IMR-90 (cell line): ENCODE measurements around the gene BMAL2. TPM values are rescaled to one million over a fixed set of nuclear protein-coding genes. Genes with fewer than 3 reads are reported as not detected.

ENCODE experiments used
- ATAC-seq: fragments of 200-7000 bp; cut with Tn5 transposase; 2 replicates; pipeline ENCODE4 v1.9.1; 2020; ENCODE audit warnings: low read depth, mild to moderate bottlenecking, moderate library complexity
- BruUV-seq: library from RNA; stranded (reverse); fragments of 400-500 nt; replicated peaks from 2 replicates; lab custom pipeline; 2021; lab: Mats Ljungman, UMichigan
- CTCF ChIA-PET: fragments of 300-600 bp; formaldehyde crosslinking; extraction: SDS; loops from one replicate; lab custom pipeline; 2021; ENCODE audit warnings: antibody characterized with exemption; lab: Yijun Ruan, JAX
- POLR2A ChIA-PET: fragments of 300-600 bp; sonication (Branson Sonifier 250); formaldehyde crosslinking; loops from one replicate; lab custom pipeline; 2022; ENCODE audit warnings: antibody characterized with exemption; ENCODE audit not compliant: unreplicated experiment; lab: Charles Lee
- DNase-seq: peaks from one replicate; pipeline ENCODE4 v3.0.0; 2013
- H2AFZ ChIP-seq: replicated peaks from 2 replicates; pipeline ENCODE3; 2013; ENCODE audit warnings: low read length, mild to moderate bottlenecking; ENCODE audit not compliant: poor library complexity
- H2AK5ac ChIP-seq: 2 replicates; pipeline ENCODE4 v1.6.1; 2013; ENCODE audit warnings: low read depth, low read length, inconsistent platforms
- H2AK9ac ChIP-seq: replicated peaks from 2 replicates; pipeline ENCODE3; 2013; ENCODE audit warnings: mild to moderate bottlenecking, low read depth, low read length, moderate library complexity; ENCODE audit not compliant: poor library complexity
- H2BK120ac ChIP-seq: 2 replicates; pipeline ENCODE4 v1.6.1; 2013; ENCODE audit warnings: low read depth, low read length, inconsistent platforms
- H2BK15ac ChIP-seq: 3 replicates; pipeline ENCODE4 v1.6.1; 2013; ENCODE audit warnings: low read depth, low read length, inconsistent platforms
- H2BK20ac ChIP-seq: 2 replicates; pipeline ENCODE4 v1.6.1; 2013; ENCODE audit warnings: low read depth, mild to moderate bottlenecking, inconsistent platforms, low read length, moderate library complexity
- H2BK5ac ChIP-seq: 2 replicates; pipeline ENCODE4 v1.6.1; 2013; ENCODE audit warnings: mild to moderate bottlenecking, low read depth, low read length, inconsistent platforms; ENCODE audit not compliant: poor library complexity, severe bottlenecking
- H3K14ac ChIP-seq: replicated peaks from 2 replicates; pipeline ENCODE4 v1.6.1; 2013; ENCODE audit warnings: low read depth, low read length, inconsistent platforms
- H3K18ac ChIP-seq: 2 replicates; pipeline ENCODE4 v1.6.1; 2013; ENCODE audit warnings: low read depth, low read length, control low read depth
- H3K23ac ChIP-seq: 2 replicates; pipeline ENCODE4 v1.6.1; 2013; ENCODE audit warnings: low read depth, low read length, inconsistent platforms
- H3K27ac ChIP-seq: 2 replicates; pipeline ENCODE4 v1.5.1; 2013; ENCODE audit warnings: mild to moderate bottlenecking, control low read depth, low read length; ENCODE audit not compliant: insufficient read depth
- H3K27me3 ChIP-seq: 2 replicates; pipeline ENCODE4 v1.6.1; 2013; ENCODE audit warnings: low read length; ENCODE audit not compliant: control insufficient read depth, insufficient read depth
- H3K36me3 ChIP-seq: 2 replicates; pipeline ENCODE4 v1.6.1; 2013; ENCODE audit warnings: low read length, mixed read lengths; ENCODE audit not compliant: control insufficient read depth, insufficient read depth
- H3K4ac ChIP-seq: 2 replicates; pipeline ENCODE4 v1.6.1; 2013; ENCODE audit warnings: low read depth, low read length, inconsistent platforms
- H3K4me1 ChIP-seq: 2 replicates; pipeline ENCODE4 v1.6.1; 2013; ENCODE audit warnings: low read length, mixed read lengths; ENCODE audit not compliant: control insufficient read depth, insufficient read depth
- H3K4me2 ChIP-seq: 2 replicates; pipeline ENCODE4 v1.6.1; 2013; ENCODE audit warnings: low read depth, mild to moderate bottlenecking, control low read depth, low read length, moderate library complexity
- H3K4me3 ChIP-seq: 2 replicates; pipeline ENCODE4 v1.5.1; 2013; ENCODE audit warnings: low read depth, mild to moderate bottlenecking, control low read depth, low read length, moderate library complexity; ENCODE audit not compliant: insufficient read depth
- H3K56ac ChIP-seq: 2 replicates; pipeline ENCODE4 v1.6.1; 2013; ENCODE audit warnings: low read length, inconsistent platforms; ENCODE audit not compliant: insufficient read depth; ENCODE audit errors: extremely low read depth
- H3K79me1 ChIP-seq, 2 experiments: 2 replicates each; pipeline ENCODE4 v1.6.1; 2013; ENCODE audit warnings: low read length in 2 of 2, inconsistent platforms in 1 of 2, low read depth in 1 of 2
- H3K9ac ChIP-seq: 2 replicates; pipeline ENCODE4 v1.6.1; 2013; ENCODE audit warnings: low read depth, low read length, control low read depth
- H3K9me1 ChIP-seq: 2 replicates; pipeline ENCODE4 v1.6.1; 2013; ENCODE audit warnings: low read length, inconsistent platforms; ENCODE audit not compliant: insufficient read depth
- H3K9me3 ChIP-seq: 2 replicates; pipeline ENCODE4 v1.6.1; 2013; ENCODE audit warnings: low read length; ENCODE audit not compliant: control insufficient read depth, insufficient read depth
- H4K20me1 ChIP-seq: 2 replicates; pipeline ENCODE4 v1.6.1; 2013; ENCODE audit warnings: low read length, inconsistent platforms; ENCODE audit not compliant: insufficient read depth
- H4K5ac ChIP-seq: 2 replicates; pipeline ENCODE4 v1.6.1; 2013; ENCODE audit warnings: mild to moderate bottlenecking, low read depth, low read length, control low read depth
- H4K8ac ChIP-seq, 2 experiments: 2 replicates each; pipeline ENCODE4 v1.6.1; 2013; ENCODE audit warnings: low read depth in 2 of 2, low read length in 2 of 2, control low read depth in 1 of 2, inconsistent platforms in 1 of 2
- H4K91ac ChIP-seq: 2 replicates; pipeline ENCODE4 v1.6.1; 2013; ENCODE audit warnings: low read depth, low read length, inconsistent platforms; ENCODE audit not compliant: insufficient read depth
- CEBPB ChIP-seq: IDR thresholded peaks from 2 replicates; pipeline ENCODE4 v1.6.1; 2012; ENCODE audit warnings: low read depth, low read length, improper control_type of control experiment
- CTCF ChIP-seq: conservative IDR thresholded peaks from 2 replicates; pipeline ENCODE4 v1.5.1; 2012; ENCODE audit warnings: mild to moderate bottlenecking, low read depth, low read length, improper control_type of control experiment
- ELK1 ChIP-seq: fragments of 150-350 bp; IDR thresholded peaks from 2 replicates; pipeline ENCODE4 v1.6.1; 2016; ENCODE audit warnings: low read depth, mild to moderate bottlenecking, low read length, moderate library complexity, borderline replicate concordance
- FOS ChIP-seq: fragments of 150-350 bp; IDR thresholded peaks from 2 replicates; pipeline ENCODE4 v1.6.1; 2016; ENCODE audit warnings: low read depth, low read length
- USF2 ChIP-seq: fragments of 150-350 bp; IDR thresholded peaks from 2 replicates; pipeline ENCODE4 v1.6.1; 2017; ENCODE audit warnings: mild to moderate bottlenecking, antibody characterized with exemption, low read length, low read depth
- WGBS, 2 experiments: methylation state at CpG; one replicate each; pipeline versions ENCODE4 v1.1.5 to v1.1.7; 2013; ENCODE audit warnings: missing lambda C conversion rate in 2 of 2; ENCODE audit not compliant: insufficient read length in 1 of 2; ENCODE audit errors: extremely low coverage in 2 of 2; 5-methylcytosine and 5-hydroxymethylcytosine counted together
- dilution Hi-C: fragments of 300-500 bp; cut with HindIII; formaldehyde crosslinking; loops from one replicate; pipeline ENCODE4 v1.14.3; 2018; ENCODE audit warnings: low sequenced_read_pairs; ENCODE audit not compliant: unreplicated experiment
- in situ Hi-C: fragments of 300-500 bp; cut with MboI; formaldehyde crosslinking; loops from 3 replicates; pipeline ENCODE4 v1.14.3; 2019; ENCODE audit warnings: low sequenced_read_pairs, inconsistent platforms, mixed read lengths
- intact Hi-C: fragments of 100-400 bp; cut with micrococcal nuclease; formaldehyde crosslinking; loops from 2 replicates; pipeline ENCODE4 v1.10.0; 2022
- polyA plus RNA-seq, 3 experiments: library from polyadenylated mRNA; depleted of rRNA; stranded (reverse); fragments of >200 nt; gene quantifications; 2 replicates each; pipeline ENCODE4 v1.2.3, GENCODE V29; 2012; ENCODE audit warnings: low replicate concordance in 1 of 3
- total RNA-seq: library from RNA; depleted of rRNA; stranded (reverse); fragments of >200 nt; gene quantifications from 2 replicates; pipeline ENCODE4 v1.2.3, GENCODE V29; 2012

The BMAL2 gene
- total and polyA plus RNA-seq, 2 of the 4 experiments (the other 2 are of a cell fraction), result 11.0 to 57.0 TPM

- Histone ChIP-seq H4K20me1 (no peaks in the 10 kb centered on the region), H3K23ac (no peak overlapping the region), H2AFZ (no peak overlapping the region), H3K9me3 (no peaks in the 10 kb centered on the region), H3K79me1 (peaks cover 3 to 25% of the 10 kb centered on the region in 2 experiments; a peak in 2 of 4 replicates), H3K14ac (no peak overlapping the region), H4K5ac (no peak overlapping the region), H3K4me2 (peak overlapping the region; percentile 49; the same call in 1 of the 2 replicates), H4K91ac (no peak overlapping the region), H3K36me3 (peaks cover 1% of the 10 kb centered on the region; the same call in 1 of the 2 replicates), H4K8ac (no peak overlapping the region), H3K27me3 (no peaks in the 10 kb centered on the region), H2AK5ac (no peak overlapping the region), H3K9me1 (peaks cover 3% of the 10 kb centered on the region; the same call in 1 of the 2 replicates), H2BK20ac (no peak overlapping the region), H3K18ac (no peak overlapping the region), H2BK5ac (peak overlapping the region; percentile 72), H2BK15ac (no peak overlapping the region), H3K4me3 (no peak overlapping the region), H3K9ac (no peak overlapping the region), H3K4me1 (peaks cover 2% of the 10 kb centered on the region), H2BK120ac (no peak overlapping the region), H3K4ac (no peak overlapping the region), H2AK9ac (no peak overlapping the region), H3K27ac (no peak overlapping the region), H3K56ac (peak overlapping the region; percentile 37; the same call in 1 of the 2 replicates)
- in situ Hi-C loops, result no loop called here
- dilution Hi-C loops, result no loop called here
- ATAC-seq (peak; percentile 85), DNase-seq (peak; percentile 85)
- intact Hi-C loops, result no loop called here
- no TSS peak for BruUV-seq
- CTCF ChIA-PET, result interaction anchor here (0.5 to 1.1 kb wide), 3 partner anchors 9 to 40 kb away, joined by 3 to 5 read pairs (median 3); no protein-coding TSS in a partner anchor
- no CpG with 5 or more reads among the region's 2 CpGs for whole genome bisulfite sequencing, 2 experiments
- TF ChIP-seq ELK1 (no peak), FOS (peak; percentile 61), CEBPB (peak; percentile 59; the same call in 1 of the 2 replicates), CTCF (no peak), USF2 (peak; percentile 64; the same call in 1 of the 2 replicates)
- POLR2A ChIA-PET, result no interaction called here
Measured at GRCh38 chr12:27284751-27285150, 47.9 kb upstream of the BMAL2 start.
